Measurements from ENCODE around the gene PRLH. TPM values are rescaled to one million over a fixed set of nuclear protein-coding genes. Genes with fewer than 3 reads are reported as not detected.

Gene PRLH
- total RNA-seq, 2 donors from 2014 or later, result not detected

GRCh38 chr2:237547841-237548416 lies 18.4 kb upstream of the PRLH start:
- H3K9me3 ChIP-seq, result no peaks in the 10 kb centered on the region
- no peaks in the 10 kb centered on the region for H3K27me3 ChIP-seq
- intact Hi-C loops (cut with DNase I), result no loop called here
- H3K27ac ChIP-seq, result no peak overlapping the region
- H3K4me1 ChIP-seq, result no peaks in the 10 kb centered on the region
- DNase-seq, result no peak
- H3K4me3 ChIP-seq, result no peak overlapping the region
- ATAC-seq, result no peak
- H3K36me3 ChIP-seq (replicated peaks in 1 of 2; ENCODE audit: insufficient read depth in 1 of 2, low read depth in 2 of 2), result no peaks in the 10 kb centered on the region
- 48 to 57% methylated on average over 4 to 11 of the region's 11 CpGs for WGBS, 2 donors
- no peak for TF ChIP-seq POLR2A (IDR thresholded peaks at IDR 0.05)
- no peak for TF ChIP-seq CTCF (IDR thresholded peaks at IDR 0.05)

DNA sequence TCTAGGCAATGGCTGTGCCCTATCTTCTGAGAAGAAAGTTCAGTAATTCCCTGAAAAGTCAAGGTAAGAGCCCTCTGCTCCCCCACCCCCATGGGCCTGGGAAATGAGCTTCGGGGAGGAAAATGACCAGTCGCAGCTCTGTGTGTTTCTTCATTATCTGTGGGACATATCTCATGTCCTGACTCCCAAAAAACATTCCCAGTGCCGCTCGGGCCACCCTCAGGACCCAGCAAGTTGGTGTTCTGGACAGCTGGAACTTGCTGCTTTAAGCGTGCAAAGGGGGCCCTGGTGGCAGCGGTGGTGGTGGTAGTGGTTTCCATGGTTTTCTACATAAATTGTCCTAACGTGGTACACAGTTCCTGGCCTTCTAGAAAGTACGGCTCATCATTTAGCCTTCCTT lies 17.2 kb upstream of the PRLH start:
- Histone ChIP-seq H3K9me3 (no peaks in the 10 kb centered on the region), H3K4me3 (no peak overlapping the region), H3K27ac (no peak overlapping the region), H3K27me3 (no peaks in the 10 kb centered on the region), H3K36me3 (replicated peaks in 1 of 2; ENCODE audit: insufficient read depth in 1 of 2, low read depth in 2 of 2) (no peaks in the 10 kb centered on the region), H3K4me1 (no peaks in the 10 kb centered on the region)
- no peak for TF ChIP-seq POLR2A (IDR thresholded peaks at IDR 0.05)
- TF ChIP-seq CTCF (IDR thresholded peaks at IDR 0.05), result no peak
- no peak for DNase-seq
- intact Hi-C loops (cut with DNase I), result no loop called here
- no peak for ATAC-seq
- 86% methylated on average over 6 to 8 of the region's 8 CpGs for WGBS, 2 donors

GRCh38 chr2:237549643-237550415 lies 16.5 kb upstream of the PRLH start:
- DNase-seq (no peak), ATAC-seq (no peak)
- H3K27ac ChIP-seq, result no peak overlapping the region
- no peaks in the 10 kb centered on the region for H3K4me1 ChIP-seq
- intact Hi-C loops (cut with DNase I), result no loop called here
- no peaks in the 10 kb centered on the region for H3K27me3 ChIP-seq
- 80 to 86% methylated on average over 16 to 17 of the region's 17 CpGs for WGBS, 2 donors
- H3K4me3 ChIP-seq, result no peak overlapping the region
- TF ChIP-seq POLR2A (IDR thresholded peaks at IDR 0.05) (no peak), CTCF (IDR thresholded peaks at IDR 0.05) (no peak)
- H3K9me3 ChIP-seq, result no peaks in the 10 kb centered on the region
- H3K36me3 ChIP-seq (replicated peaks in 1 of 2; ENCODE audit: insufficient read depth in 1 of 2, low read depth in 2 of 2), result no peaks in the 10 kb centered on the region

DNA sequence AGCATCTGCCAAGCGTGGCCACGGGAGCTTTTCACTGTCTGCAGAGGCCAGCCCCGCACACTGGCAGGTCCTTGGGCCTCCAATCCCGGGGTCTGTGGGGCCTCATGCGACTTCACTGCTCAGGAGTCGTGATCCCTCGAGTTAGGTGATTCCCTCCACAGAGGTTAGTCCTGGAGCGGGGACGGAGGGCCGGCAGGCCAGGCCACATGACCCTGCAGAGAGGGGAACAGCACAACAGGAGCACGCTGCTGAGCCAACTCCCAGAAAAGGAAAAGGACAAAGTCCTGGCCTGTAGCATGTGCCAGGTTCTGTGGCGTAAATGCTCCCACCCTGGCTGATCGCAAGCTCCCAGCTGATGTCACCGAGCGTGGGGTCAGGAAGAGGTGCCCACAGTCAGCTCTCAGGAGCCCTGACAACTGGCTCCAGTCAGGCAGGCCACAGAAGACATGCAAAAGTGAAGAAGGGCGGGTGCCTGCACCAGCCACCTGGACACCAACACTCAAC lies 15.3 kb upstream of the PRLH start:
- no peak for ATAC-seq
- 86 to 92% methylated on average over 11 to 16 of the region's 16 CpGs for WGBS, 2 donors
- no peak overlapping the region for H3K4me3 ChIP-seq
- no peaks in the 10 kb centered on the region for H3K9me3 ChIP-seq
- intact Hi-C loops (cut with DNase I), result no loop called here
- no peaks in the 10 kb centered on the region for H3K4me1 ChIP-seq
- no peak for DNase-seq
- TF ChIP-seq POLR2A (IDR thresholded peaks at IDR 0.05) (no peak), CTCF (IDR thresholded peaks at IDR 0.05) (no peak)
- no peaks in the 10 kb centered on the region for H3K36me3 ChIP-seq (replicated peaks in 1 of 2; ENCODE audit: insufficient read depth in 1 of 2, low read depth in 2 of 2)
- H3K27me3 ChIP-seq, result no peaks in the 10 kb centered on the region
- no peak overlapping the region for H3K27ac ChIP-seq

Data from body of pancreas (tissue), 4 donors.